ENCODE measurements around the gene PLK5. TPM values are rescaled to one million over a fixed set of nuclear protein-coding genes. Genes with fewer than 3 reads are reported as not detected.

PLK5 gene
- total RNA-seq, 1 donor from 2014 or later: 0.09 TPM

DNA sequence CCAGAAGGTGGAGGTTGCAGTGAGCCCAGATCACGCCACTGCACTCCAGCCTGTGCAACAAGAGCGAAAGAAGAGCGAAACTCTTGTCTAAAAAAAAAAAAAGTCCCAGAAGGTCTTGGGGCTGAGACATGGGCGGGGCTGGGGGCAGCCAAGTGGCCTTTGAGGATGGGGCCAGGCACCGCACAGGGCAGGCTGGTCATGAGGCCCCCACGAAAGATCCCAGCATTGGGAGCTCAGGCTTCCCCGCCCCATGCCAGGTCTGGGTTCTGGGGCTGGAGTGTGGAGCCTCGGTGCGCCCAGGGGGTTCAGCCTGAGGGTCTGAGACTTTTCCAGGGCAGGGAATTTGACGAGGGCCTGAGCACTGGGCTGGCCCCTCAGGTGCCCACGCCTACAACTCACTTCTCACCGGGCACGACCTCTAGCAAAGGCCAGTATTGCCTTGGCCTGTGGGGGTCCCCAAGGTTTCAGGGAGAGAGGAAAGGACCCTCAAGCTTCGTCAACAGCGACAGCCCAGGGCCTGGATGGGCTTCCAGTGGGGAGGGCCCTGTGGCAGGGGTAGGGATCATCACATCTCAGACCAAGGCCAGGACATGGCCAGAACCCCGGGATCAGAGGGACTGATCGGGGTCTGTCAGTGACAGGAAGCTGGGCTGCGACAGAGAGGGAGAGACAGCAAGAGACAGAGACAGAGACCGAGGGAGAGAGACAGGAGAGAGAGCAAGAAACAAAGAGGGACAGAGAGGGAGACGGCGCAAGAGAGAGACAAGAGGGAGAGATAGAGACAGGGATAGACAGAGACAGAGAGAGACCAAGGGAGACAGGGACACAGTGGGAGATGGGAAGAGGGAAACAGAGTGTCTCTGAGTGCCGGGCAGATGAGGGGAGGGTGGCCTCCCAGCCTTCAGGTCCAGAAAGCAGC, 51.7 kb downstream of the PLK5 start:
- H3K36me3 ChIP-seq (ENCODE audit: insufficient read depth, low read length): peaks cover under 1% of the 10 kb centered on the region
- no peak overlapping the region for H2AFZ ChIP-seq (ENCODE audit: low read depth, low read length)
- no peaks in the 10 kb centered on the region for H3K27me3 ChIP-seq (ENCODE audit: insufficient read depth, low read length)
- H4K20me1 ChIP-seq (ENCODE audit: insufficient read depth, low read length): peaks cover 11% of the 10 kb centered on the region
- Mint-ChIP-seq H3K27me3 (ENCODE audit: low read depth, unreplicated experiment) (no peaks in the 10 kb centered on the region), H3K36me3 (ENCODE audit: low read depth, unreplicated experiment) (peaks cover 8% of the 10 kb centered on the region), H3K4me3 (ENCODE audit: unreplicated experiment) (no peak overlapping the region), H3K4me1 (ENCODE audit: low read depth, unreplicated experiment) (no peaks in the 10 kb centered on the region), H3K9me3 (ENCODE audit: unreplicated experiment) (no peaks in the 10 kb centered on the region), H3K27ac (ENCODE audit: unreplicated experiment) (no peak overlapping the region)
- H3K9me3 ChIP-seq (ENCODE audit: insufficient read depth, low read depth, low read length): no peaks in the 10 kb centered on the region
- H3K4me2 ChIP-seq (ENCODE audit: low read length): no peak overlapping the region
- H3K79me2 ChIP-seq (ENCODE audit: insufficient read depth, low read length): no peaks in the 10 kb centered on the region
- H3K4me3 ChIP-seq (ENCODE audit: insufficient read depth, low read depth, low read length): no peak overlapping the region
- H3K27ac ChIP-seq (ENCODE audit: low read depth, low read length): no peak overlapping the region
- no peak for FAIRE-seq
- H3K9ac ChIP-seq (ENCODE audit: low read length): no peak overlapping the region
- no peak for TF ChIP-seq CTCF (IDR thresholded peaks at IDR 0.05; ENCODE audit: insufficient read depth, low read depth, low read length)
- no peak for TF ChIP-seq EZH2 (IDR thresholded peaks at IDR 0.05; ENCODE audit: insufficient read depth, low read length)
- no peak for DNase-seq (ENCODE audit: low read depth)
- H3K4me1 ChIP-seq (ENCODE audit: insufficient read depth, low read length): no peaks in the 10 kb centered on the region

GRCh38 chr19:1576242-1577089, 52.6 kb downstream of the PLK5 start:
- Histone ChIP-seq H3K79me2 (ENCODE audit: insufficient read depth, low read length) (no peaks in the 10 kb centered on the region), H3K27me3 (ENCODE audit: insufficient read depth, low read length) (no peaks in the 10 kb centered on the region), H3K4me1 (ENCODE audit: insufficient read depth, low read length) (no peaks in the 10 kb centered on the region), H3K4me3 (ENCODE audit: insufficient read depth, low read depth, low read length) (no peak overlapping the region), H3K4me2 (ENCODE audit: low read length) (no peak overlapping the region), H4K20me1 (ENCODE audit: insufficient read depth, low read length) (peaks cover 11% of the 10 kb centered on the region), H2AFZ (ENCODE audit: low read depth, low read length) (no peak overlapping the region), H3K27ac (ENCODE audit: low read depth, low read length) (no peak overlapping the region), H3K9me3 (ENCODE audit: insufficient read depth, low read depth, low read length) (no peaks in the 10 kb centered on the region), H3K36me3 (ENCODE audit: insufficient read depth, low read length) (peaks cover 4% of the 10 kb centered on the region), H3K9ac (ENCODE audit: low read length) (no peak overlapping the region)
- Mint-ChIP-seq H3K27ac (ENCODE audit: unreplicated experiment) (no peak overlapping the region), H3K36me3 (ENCODE audit: low read depth, unreplicated experiment) (peaks cover 8% of the 10 kb centered on the region), H3K27me3 (ENCODE audit: low read depth, unreplicated experiment) (no peaks in the 10 kb centered on the region), H3K4me3 (ENCODE audit: unreplicated experiment) (no peak overlapping the region), H3K9me3 (ENCODE audit: unreplicated experiment) (no peaks in the 10 kb centered on the region), H3K4me1 (ENCODE audit: low read depth, unreplicated experiment) (no peaks in the 10 kb centered on the region)
- DNase-seq (ENCODE audit: low read depth): no peak
- no peak for TF ChIP-seq CTCF (IDR thresholded peaks at IDR 0.05; ENCODE audit: insufficient read depth, low read depth, low read length)
- no peak for FAIRE-seq

Data from astrocyte (in vitro differentiated cells and primary cell).